SU-DHL-6 (cell line): ENCODE results near the gene KDSR.

ENCODE experiments used
- H2AFZ ChIP-seq: fragments of 200-600 bp; sonication (generic); 2 replicates; pipeline ENCODE4 v1.6.1; 2014; ENCODE audit warnings: low read depth, mild to moderate bottlenecking, moderate library complexity, mixed read lengths, antibody characterized with exemption, low read length; ENCODE audit not compliant: severe bottlenecking
- H3F3A ChIP-seq: fragments of 200-600 bp; shearing (Covaris generic); 2 replicates; pipeline ENCODE4 v1.6.0; 2016; ENCODE audit warnings: antibody characterized with exemption, mild to moderate bottlenecking; ENCODE audit not compliant: insufficient read depth
- H3K27ac ChIP-seq: fragments of 200-600 bp; sonication (generic); 2 replicates; pipeline ENCODE4 v1.5.1; 2016; ENCODE audit warnings: low read depth, mild to moderate bottlenecking, low read length, moderate library complexity, mixed read lengths
- H3K27me3 ChIP-seq: fragments of 200-600 bp; sonication (generic), shearing (Covaris generic); 2 replicates; pipeline ENCODE4 v1.6.0; 2014; ENCODE audit warnings: mild to moderate bottlenecking, low read length
- H3K36me3 ChIP-seq: fragments of 200-600 bp; sonication (generic); 2 replicates; pipeline ENCODE4 v1.6.1; 2014; ENCODE audit warnings: mild to moderate bottlenecking, low read length, mixed read lengths
- H3K4me2 ChIP-seq: fragments of 300-600, 200-600 bp; shearing (Covaris generic), sonication (generic); 2 replicates; pipeline ENCODE4 v1.6.0; 2014; ENCODE audit warnings: low read length, low read depth, mild to moderate bottlenecking; ENCODE audit not compliant: poor library complexity, severe bottlenecking
- H3K4me3 ChIP-seq: fragments of 200-600 bp; sonication (generic); 2 replicates; pipeline ENCODE4 v1.5.1; 2014; ENCODE audit warnings: antibody characterized with exemption, low read length, mild to moderate bottlenecking, mixed read lengths; ENCODE audit not compliant: insufficient read depth, poor library complexity, severe bottlenecking
- H3K79me2 ChIP-seq: fragments of 200-600 bp; sonication (generic); 2 replicates; pipeline ENCODE4 v1.6.1; 2014; ENCODE audit warnings: mild to moderate bottlenecking, low read length, moderate library complexity; ENCODE audit not compliant: insufficient read depth
- H3K9ac ChIP-seq: fragments of 200-600 bp; sonication (generic); 2 replicates; pipeline ENCODE4 v1.7.0; 2014; ENCODE audit warnings: mild to moderate bottlenecking, low read length
- H3K9me2 ChIP-seq: fragments of 200-600 bp; sonication (generic); replicated peaks from 2 replicates; pipeline ENCODE4 v1.6.1; 2014; ENCODE audit warnings: low read length; ENCODE audit not compliant: insufficient read depth
- H3K9me3 ChIP-seq: fragments of 200-600 bp; sonication (generic); 2 replicates; pipeline ENCODE4 v1.6.1; 2014; ENCODE audit warnings: low read length, mixed read lengths; ENCODE audit not compliant: insufficient read depth
- H4K20me1 ChIP-seq: fragments of 200-600 bp; sonication (generic); 2 replicates; pipeline ENCODE4 v1.6.1; 2014; ENCODE audit warnings: low read depth, mild to moderate bottlenecking, antibody characterized with exemption, low read length, moderate library complexity, mixed read lengths
- EZH2phosphoT487 ChIP-seq: fragments of 200-600 bp; sonication (generic), shearing (Covaris generic); conservative IDR thresholded peaks from 2 replicates; pipeline ENCODE4 v1.6.1; 2018; ENCODE audit warnings: mild to moderate bottlenecking, antibody characterized with exemption, low read length, moderate library complexity, mixed read lengths
- TF ChIP-seq, protein P1 (sequence below): fragments of 200-600 bp; sonication (generic); IDR thresholded peaks from one replicate; pipeline ENCODE4 v1.5.1; 2017; ENCODE audit warnings: antibody characterized with exemption, mild to moderate bottlenecking, low read length, moderate library complexity; ENCODE audit not compliant: insufficient read depth, poor library complexity, severe bottlenecking

KDSR gene

GRCh38 chr18:63320123-63320974 lies 46.7 kb downstream of the KDSR start:
- Histone ChIP-seq H3K79me2 (peaks cover 43% of the 10 kb centered on the region), H3K27me3 (no peaks in the 10 kb centered on the region), H3K4me2 (peak overlapping the region; percentile 60), H3K36me3 (peaks cover 33% of the 10 kb centered on the region), H3K9me3 (no peaks in the 10 kb centered on the region), H4K20me1 (0 out of 2 replicates have a peak, but pooled peaks cover 11% of the 10 kb centered on the region), H3K27ac (peak overlapping the region; percentile 91), H3K4me3 (peak overlapping the region; percentile 39), H3K9me2 (no peaks in the 10 kb centered on the region), H2AFZ (no peak overlapping the region), H3F3A (peaks cover 33% of the 10 kb centered on the region), H3K9ac (peak overlapping the region; percentile 54)
- no peak for TF ChIP-seq EZH2phosphoT487
- TF ChIP-seq, protein P1, sequence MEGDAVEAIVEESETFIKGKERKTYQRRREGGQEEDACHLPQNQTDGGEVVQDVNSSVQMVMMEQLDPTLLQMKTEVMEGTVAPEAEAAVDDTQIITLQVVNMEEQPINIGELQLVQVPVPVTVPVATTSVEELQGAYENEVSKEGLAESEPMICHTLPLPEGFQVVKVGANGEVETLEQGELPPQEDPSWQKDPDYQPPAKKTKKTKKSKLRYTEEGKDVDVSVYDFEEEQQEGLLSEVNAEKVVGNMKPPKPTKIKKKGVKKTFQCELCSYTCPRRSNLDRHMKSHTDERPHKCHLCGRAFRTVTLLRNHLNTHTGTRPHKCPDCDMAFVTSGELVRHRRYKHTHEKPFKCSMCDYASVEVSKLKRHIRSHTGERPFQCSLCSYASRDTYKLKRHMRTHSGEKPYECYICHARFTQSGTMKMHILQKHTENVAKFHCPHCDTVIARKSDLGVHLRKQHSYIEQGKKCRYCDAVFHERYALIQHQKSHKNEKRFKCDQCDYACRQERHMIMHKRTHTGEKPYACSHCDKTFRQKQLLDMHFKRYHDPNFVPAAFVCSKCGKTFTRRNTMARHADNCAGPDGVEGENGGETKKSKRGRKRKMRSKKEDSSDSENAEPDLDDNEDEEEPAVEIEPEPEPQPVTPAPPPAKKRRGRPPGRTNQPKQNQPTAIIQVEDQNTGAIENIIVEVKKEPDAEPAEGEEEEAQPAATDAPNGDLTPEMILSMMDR = no peak

GRCh38 chr18:63319383-63320122 lies 47.5 kb downstream of the KDSR start, which contains the start of gene BCL2:
Gene BCL2 (minus strand): TSS chr18:63319769.
- H3K4me3 ChIP-seq = peak within 1 kb of the TSS; percentile 85
- H3K79me2 ChIP-seq = peaks cover 51% of the 10 kb centered on the region
- H3K4me2 ChIP-seq = peak within 1 kb of the TSS; percentile 86
- peak within 1 kb of the TSS; percentile 91 for H3K27ac ChIP-seq
- 0 out of 2 replicates have a peak, but pooled peaks cover 17% of the 10 kb centered on the region for H4K20me1 ChIP-seq
- H3K9me2 ChIP-seq = no peaks in the 10 kb centered on the region
- H3K9ac ChIP-seq = peak within 1 kb of the TSS; percentile 83
- TF ChIP-seq, protein P1 = no peak
- H3F3A ChIP-seq = peaks cover 33% of the 10 kb centered on the region
- peak within 1 kb of the TSS; percentile 65 for H2AFZ ChIP-seq
- no peaks in the 10 kb centered on the region for H3K9me3 ChIP-seq
- H3K27me3 ChIP-seq = no peaks in the 10 kb centered on the region
- H3K36me3 ChIP-seq = peaks cover 39% of the 10 kb centered on the region

- Histone ChIP-seq H3K27me3 (no peaks in the 10 kb centered on the region), H3K4me3 (peak overlapping the region; percentile 85), H2AFZ (peak overlapping the region; percentile 65), H3K36me3 (peaks cover 39% of the 10 kb centered on the region), H3K9me3 (no peaks in the 10 kb centered on the region), H3K4me2 (peak overlapping the region; percentile 86), H3K9me2 (no peaks in the 10 kb centered on the region), H3K27ac (peak overlapping the region; percentile 91), H3K79me2 (peaks cover 57% of the 10 kb centered on the region), H3K9ac (peak overlapping the region; percentile 83), H3F3A (peaks cover 33% of the 10 kb centered on the region), H4K20me1 (peaks cover 21% of the 10 kb centered on the region; the same call in 1 of the 2 replicates)
- no peak for TF ChIP-seq EZH2phosphoT487
- TF ChIP-seq, protein P1 = no peak
Measured at GRCh38 chr18:63318889-63319382, 48.1 kb downstream of the KDSR start.
